Measurements from ENCODE around the gene KRT1.

Gene KRT1

DNA sequence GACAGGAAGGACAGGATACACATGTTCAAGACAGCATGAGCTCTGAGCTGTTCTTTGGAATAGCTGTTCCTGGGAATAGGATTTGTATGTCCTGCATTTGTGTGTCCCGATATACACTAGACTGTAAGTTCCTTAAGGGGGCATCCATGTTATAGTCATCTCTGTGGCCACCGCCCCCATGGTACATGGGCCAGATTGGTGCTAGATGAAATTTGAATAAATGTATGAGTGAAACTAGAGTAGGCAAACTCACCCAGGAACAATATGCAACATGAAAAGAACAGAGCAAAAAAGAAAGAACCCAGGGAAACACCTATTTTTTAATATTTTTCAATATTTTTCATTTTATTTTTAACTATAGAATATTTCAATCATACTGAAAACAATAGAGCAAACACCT lies 48.2 kb upstream of the KRT1 start (continued):
- no peak for TF ChIP-seq ZNF223 (tag by site-specific recombination; IDR thresholded peaks at IDR 0.05)
- TF ChIP-seq, protein P1, sequence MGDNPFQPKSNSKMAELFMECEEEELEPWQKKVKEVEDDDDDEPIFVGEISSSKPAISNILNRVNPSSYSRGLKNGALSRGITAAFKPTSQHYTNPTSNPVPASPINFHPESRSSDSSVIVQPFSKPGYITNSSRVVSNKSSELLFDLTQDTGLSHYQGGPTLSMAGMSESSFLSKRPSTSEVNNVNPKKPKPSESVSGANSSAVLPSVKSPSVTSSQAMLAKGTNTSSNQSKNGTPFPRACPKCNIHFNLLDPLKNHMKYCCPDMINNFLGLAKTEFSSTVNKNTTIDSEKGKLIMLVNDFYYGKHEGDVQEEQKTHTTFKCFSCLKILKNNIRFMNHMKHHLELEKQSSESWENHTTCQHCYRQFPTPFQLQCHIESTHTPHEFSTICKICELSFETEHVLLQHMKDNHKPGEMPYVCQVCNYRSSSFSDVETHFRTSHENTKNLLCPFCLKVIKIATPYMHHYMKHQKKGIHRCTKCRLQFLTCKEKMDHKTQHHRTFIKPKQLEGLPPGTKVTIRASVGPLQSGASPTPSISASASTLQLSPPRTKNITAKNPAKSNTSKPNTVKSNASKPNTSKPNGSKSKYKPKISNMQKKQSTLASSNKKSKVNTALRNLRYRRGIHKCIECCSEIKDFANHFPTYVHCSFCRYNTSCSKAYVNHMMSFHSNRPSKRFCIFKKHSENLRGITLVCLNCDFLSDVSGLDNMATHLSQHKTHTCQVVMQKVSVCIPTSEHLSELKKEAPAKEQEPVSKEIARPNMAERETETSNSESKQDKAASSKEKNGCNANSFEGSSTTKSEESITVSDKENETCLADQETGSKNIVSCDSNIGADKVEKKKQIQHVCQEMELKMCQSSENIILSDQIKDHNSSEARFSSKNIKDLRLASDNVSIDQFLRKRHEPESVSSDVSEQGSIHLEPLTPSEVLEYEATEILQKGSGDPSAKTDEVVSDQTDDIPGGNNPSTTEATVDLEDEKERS (tag by site-specific recombination; IDR thresholded peaks at IDR 0.05): no peak
- no peak for TF ChIP-seq ZBTB20 (tag by site-specific recombination; IDR thresholded peaks at IDR 0.05)
- TF ChIP-seq ZNF239 (tag by site-specific recombination; IDR thresholded peaks at IDR 0.05): no peak
- no peak for TF ChIP-seq ZNF404 (tag by site-specific recombination; IDR thresholded peaks at IDR 0.05)
- TF ChIP-seq, protein P2, sequence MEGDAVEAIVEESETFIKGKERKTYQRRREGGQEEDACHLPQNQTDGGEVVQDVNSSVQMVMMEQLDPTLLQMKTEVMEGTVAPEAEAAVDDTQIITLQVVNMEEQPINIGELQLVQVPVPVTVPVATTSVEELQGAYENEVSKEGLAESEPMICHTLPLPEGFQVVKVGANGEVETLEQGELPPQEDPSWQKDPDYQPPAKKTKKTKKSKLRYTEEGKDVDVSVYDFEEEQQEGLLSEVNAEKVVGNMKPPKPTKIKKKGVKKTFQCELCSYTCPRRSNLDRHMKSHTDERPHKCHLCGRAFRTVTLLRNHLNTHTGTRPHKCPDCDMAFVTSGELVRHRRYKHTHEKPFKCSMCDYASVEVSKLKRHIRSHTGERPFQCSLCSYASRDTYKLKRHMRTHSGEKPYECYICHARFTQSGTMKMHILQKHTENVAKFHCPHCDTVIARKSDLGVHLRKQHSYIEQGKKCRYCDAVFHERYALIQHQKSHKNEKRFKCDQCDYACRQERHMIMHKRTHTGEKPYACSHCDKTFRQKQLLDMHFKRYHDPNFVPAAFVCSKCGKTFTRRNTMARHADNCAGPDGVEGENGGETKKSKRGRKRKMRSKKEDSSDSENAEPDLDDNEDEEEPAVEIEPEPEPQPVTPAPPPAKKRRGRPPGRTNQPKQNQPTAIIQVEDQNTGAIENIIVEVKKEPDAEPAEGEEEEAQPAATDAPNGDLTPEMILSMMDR (tag by site-specific recombination; IDR thresholded peaks at IDR 0.05): no peak
- TF ChIP-seq, protein P3, sequence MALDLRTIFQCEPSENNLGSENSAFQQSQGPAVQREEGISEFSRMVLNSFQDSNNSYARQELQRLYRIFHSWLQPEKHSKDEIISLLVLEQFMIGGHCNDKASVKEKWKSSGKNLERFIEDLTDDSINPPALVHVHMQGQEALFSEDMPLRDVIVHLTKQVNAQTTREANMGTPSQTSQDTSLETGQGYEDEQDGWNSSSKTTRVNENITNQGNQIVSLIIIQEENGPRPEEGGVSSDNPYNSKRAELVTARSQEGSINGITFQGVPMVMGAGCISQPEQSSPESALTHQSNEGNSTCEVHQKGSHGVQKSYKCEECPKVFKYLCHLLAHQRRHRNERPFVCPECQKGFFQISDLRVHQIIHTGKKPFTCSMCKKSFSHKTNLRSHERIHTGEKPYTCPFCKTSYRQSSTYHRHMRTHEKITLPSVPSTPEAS (tag by site-specific recombination; IDR thresholded peaks at IDR 0.05): no peak
- TF ChIP-seq ZNF221 (tag by site-specific recombination; IDR thresholded peaks at IDR 0.05; ENCODE audit: borderline replicate concordance): no peak

DNA sequence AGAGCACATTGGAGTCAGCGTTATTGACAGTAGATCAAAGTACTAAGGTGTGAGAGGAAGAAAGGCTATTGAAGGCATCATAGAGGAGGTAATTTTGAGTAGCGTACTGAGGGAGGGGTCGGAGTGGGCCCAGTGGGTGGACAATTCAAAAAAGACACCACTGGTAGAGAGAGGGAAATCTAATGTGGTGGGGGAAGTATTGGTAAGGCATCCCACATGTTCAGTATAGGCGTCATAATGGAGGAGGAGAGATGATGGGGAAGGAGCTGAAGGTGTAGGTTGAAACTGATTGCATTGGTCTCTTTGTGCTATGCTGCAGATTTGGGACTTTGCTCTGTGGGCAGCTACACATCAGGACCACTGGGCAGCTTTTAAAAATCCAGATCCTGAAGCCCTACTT lies 46.8 kb upstream of the KRT1 start:
- ChIA-PET CTCF (interaction anchor here (1.2 kb wide), 1 partner anchor 144 kb away, joined by 3 read pairs; no protein-coding TSS in a partner anchor), POLR2A (no interaction called here)
- H3K4me3 ChIP-seq (ENCODE audit: low read depth, low read length): no peak overlapping the region
- H3K4me1 ChIP-seq (ENCODE audit: control insufficient read depth, insufficient read depth, low read length): no peaks in the 10 kb centered on the region
- no peaks in the 10 kb centered on the region for H3K36me3 ChIP-seq (ENCODE audit: control insufficient read depth in 2 of 2, insufficient read depth in 1 of 2, low read length in 2 of 2)
- TF ChIP-seq ZFHX2 (tag by site-specific recombination; conservative IDR thresholded peaks at IDR 0.05) (0 out of 2 replicates have a peak, but pooled peaks have one; percentile 17), ZNF596 (tag by site-specific recombination; IDR thresholded peaks at IDR 0.05) (no peak), ZNF629 (tag by site-specific recombination; IDR thresholded peaks at IDR 0.05) (no peak), EGR2 (tag by site-specific recombination; IDR thresholded peaks at IDR 0.05; ENCODE audit: low read depth) (peak; percentile 67; the same call in 1 of the 2 replicates), ZNF239 (tag by site-specific recombination; IDR thresholded peaks at IDR 0.05) (no peak), ZNF501 (tag by site-specific recombination; IDR thresholded peaks at IDR 0.05) (no peak), ZNF350 (tag by site-specific recombination; IDR thresholded peaks at IDR 0.05) (no peak), ZSCAN16 (tag by site-specific recombination; IDR thresholded peaks at IDR 0.05) (no peak), BCL11B (tag by site-specific recombination; IDR thresholded peaks at IDR 0.05; ENCODE audit: low read depth) (no peak), ZNF544 (tag by site-specific recombination; IDR thresholded peaks at IDR 0.05) (no peak), KLF7 (tag by site-specific recombination; IDR thresholded peaks at IDR 0.05; ENCODE audit: borderline replicate concordance) (no peak)
- TF ChIP-seq, protein P4, sequence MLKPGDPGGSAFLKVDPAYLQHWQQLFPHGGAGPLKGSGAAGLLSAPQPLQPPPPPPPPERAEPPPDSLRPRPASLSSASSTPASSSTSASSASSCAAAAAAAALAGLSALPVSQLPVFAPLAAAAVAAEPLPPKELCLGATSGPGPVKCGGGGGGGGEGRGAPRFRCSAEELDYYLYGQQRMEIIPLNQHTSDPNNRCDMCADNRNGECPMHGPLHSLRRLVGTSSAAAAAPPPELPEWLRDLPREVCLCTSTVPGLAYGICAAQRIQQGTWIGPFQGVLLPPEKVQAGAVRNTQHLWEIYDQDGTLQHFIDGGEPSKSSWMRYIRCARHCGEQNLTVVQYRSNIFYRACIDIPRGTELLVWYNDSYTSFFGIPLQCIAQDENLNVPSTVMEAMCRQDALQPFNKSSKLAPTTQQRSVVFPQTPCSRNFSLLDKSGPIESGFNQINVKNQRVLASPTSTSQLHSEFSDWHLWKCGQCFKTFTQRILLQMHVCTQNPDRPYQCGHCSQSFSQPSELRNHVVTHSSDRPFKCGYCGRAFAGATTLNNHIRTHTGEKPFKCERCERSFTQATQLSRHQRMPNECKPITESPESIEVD (tag by site-specific recombination; IDR thresholded peaks at IDR 0.05): no peak
- TF ChIP-seq, protein P5, sequence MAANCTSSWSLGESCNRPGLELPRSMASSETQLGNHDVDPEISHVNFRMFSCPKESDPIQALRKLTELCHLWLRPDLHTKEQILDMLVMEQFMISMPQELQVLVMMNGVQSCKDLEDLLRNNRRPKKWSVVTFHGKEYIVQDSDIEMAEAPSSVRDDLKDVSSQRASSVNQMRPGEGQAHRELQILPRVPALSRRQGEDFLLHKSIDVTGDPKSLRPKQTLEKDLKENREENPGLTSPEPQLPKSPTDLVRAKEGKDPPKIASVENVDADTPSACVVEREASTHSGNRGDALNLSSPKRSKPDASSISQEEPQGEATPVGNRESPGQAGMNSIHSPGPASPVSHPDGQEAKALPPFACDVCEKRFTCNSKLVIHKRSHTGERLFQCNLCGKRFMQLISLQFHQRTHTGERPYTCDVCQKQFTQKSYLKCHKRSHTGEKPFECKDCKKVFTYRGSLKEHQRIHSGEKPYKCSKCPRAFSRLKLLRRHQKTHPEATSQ (tag by site-specific recombination; IDR thresholded peaks at IDR 0.05): no peak
- H3K27ac ChIP-seq (ENCODE audit: extremely low read depth, low read depth, low read length): no peak overlapping the region
- H3K9me3 ChIP-seq (ENCODE audit: control insufficient read depth, insufficient read depth, low read depth, low read length): no peaks in the 10 kb centered on the region
